SK-N-MC (cell line): ENCODE data around the gene RBL1.

ENCODE experiments used
- EZH2 ChIP-seq: fragments of 200-600 bp; sonication (generic); IDR thresholded peaks from one replicate; pipeline ENCODE4 v1.6.1; 2017; ENCODE audit warnings: antibody characterized with exemption
- FOXP2 ChIP-seq: optimal IDR thresholded peaks from 2 replicates; pipeline ENCODE3; 2011; ENCODE audit warnings: mild to moderate bottlenecking, moderate library complexity; ENCODE audit not compliant: insufficient read depth; ENCODE audit errors: extremely low read length, control extremely low read depth
- POLR2AphosphoS5 ChIP-seq: IDR thresholded peaks from 2 replicates; pipeline ENCODE4 v1.6.1; 2012; ENCODE audit warnings: mild to moderate bottlenecking, low read depth, low read length, borderline replicate concordance

DNA sequence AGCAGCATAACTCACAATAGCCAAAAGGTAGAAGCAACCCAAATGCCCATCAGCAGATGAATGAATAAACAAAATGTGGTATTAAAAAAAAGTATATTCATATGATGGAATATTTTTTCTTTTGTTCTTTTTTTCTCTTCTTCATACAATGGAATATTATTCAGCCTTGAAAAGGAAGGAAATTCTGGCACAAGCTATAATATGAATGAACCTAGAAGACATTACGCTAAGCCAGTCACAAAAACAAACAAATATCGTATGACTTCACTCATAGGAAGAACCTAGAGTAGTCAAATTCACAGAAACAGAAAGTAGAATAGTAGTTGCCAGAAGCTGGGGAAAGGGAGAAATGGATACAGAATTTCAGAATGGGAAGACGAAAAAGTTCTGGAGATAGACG, 63.7 kb downstream of the RBL1 start:
- no peak for TF ChIP-seq EZH2
- no peak for TF ChIP-seq POLR2AphosphoS5
- TF ChIP-seq FOXP2: no peak
